Ovary (tissue), 9 donors: ENCODE measurements around the gene SH3GL2. TPM values are rescaled to one million over a fixed set of nuclear protein-coding genes. Genes with fewer than 3 reads are reported as not detected.

Source experiments
- DNase-seq, 5 donors: peaks; one replicate each; pipeline ENCODE4 v3.0.0-alpha.2; 2019 to 2020
- H3K27ac ChIP-seq, 2 donors: fragments of 200-600 bp; one replicate each; pipeline versions ENCODE4 v1.5.1 to v1.8.0; 2019 to 2022
- H3K27me3 ChIP-seq: fragments of 200-600 bp; one replicate; pipeline ENCODE4 v1.8.0; 2022
- H3K36me3 ChIP-seq: fragments of 200-600 bp; sonication (generic); one replicate; pipeline ENCODE4 v1.5.1; 2019
- H3K4me1 ChIP-seq: one replicate; pipeline ENCODE4 v1.8.1; 2013; ENCODE audit warnings: mild to moderate bottlenecking, moderate library complexity; ENCODE audit not compliant: insufficient read depth
- H3K4me3 ChIP-seq: fragments of 200-600 bp; sonication (generic); one replicate; pipeline ENCODE4 v1.5.1; 2017
- H3K9me3 ChIP-seq, 2 donors: fragments of 200-600 bp in 1 of 2; sonication (generic) in 1 of 2; one replicate each; pipeline versions ENCODE4 v1.5.1 to v1.8.1; 2013 to 2019; ENCODE audit warnings: mild to moderate bottlenecking in 1 of 2, moderate library complexity in 1 of 2
- EP300 ChIP-seq: sonication (generic); formaldehyde crosslinking; IDR thresholded peaks from one replicate; pipeline ENCODE4 v1.6.1; 2017; ENCODE audit warnings: antibody characterized with exemption
- POLR2A ChIP-seq: fragments of 450-650 bp; IDR thresholded peaks from one replicate; pipeline ENCODE4 v1.6.1; 2017; ENCODE audit warnings: antibody characterized with exemption, mild to moderate bottlenecking, moderate library complexity
- WGBS, 3 donors: extraction: QIAGEN DNeasy Blood & Tissue Kit in 1 of 3; methylation state at CpG; one replicate each; pipeline versions ENCODE4 v1.1.5 to v1.1.7; 2013 to 2017; 5-methylcytosine and 5-hydroxymethylcytosine counted together
- intact Hi-C, 4 donors: fragments of 100-400 bp; cut with DNase I; formaldehyde crosslinking; loops; one replicate each; pipeline versions ENCODE4 v1.11.0 to v1.15.1; 2022 to 2023
- polyA plus RNA-seq, 2 donors: library from polyadenylated mRNA; stranded (reverse); fragments of 200-250 nt in 1 of 2; fragments of 350-450 nt in 1 of 2; fragmentation: Illumina TruSeq in 1 of 2; extraction: RNeasy Lipid Tissue Mini Kit (QIAGEN cat#74804) in 1 of 2; gene quantifications; one replicate each; pipeline ENCODE4 v1.2.3, GENCODE V29; 2013 to 2014
- total RNA-seq, 7 donors: library from RNA; depleted of rRNA in 2 of 7; stranded (reverse); fragments of >200 nt in 2 of 7; fragmentation: NEBNext Ultra II Directional in 3 of 7; extraction: Animal tissue kit (Norgen Biotek cat#: 25700) in 3 of 7; gene quantifications; one replicate each; pipeline versions ENCODE4 v1.1.0 to v1.2.4, GENCODE V29; 2016 to 2023
- TF ChIP-seq, protein P1 (sequence below), 3 donors: fragments of 450-650 bp in 2 of 3; fragments of 200-600 bp in 1 of 3; IDR thresholded peaks; one replicate each; pipeline versions ENCODE4 v1.5.1 to v1.8.0; 2016 to 2022; ENCODE audit warnings: antibody characterized with exemption in 3 of 3, mild to moderate bottlenecking in 1 of 3
- donor health status: DM: no; HTN: no; CAD: no; lungs with moderate emphysema.
- donor health status: DM: no; HTN: no; CAD: no.
- donor health status: Bipolar disorder and iron deficiency.
- donor health status: DM: yes; HTN: yes; CAD: no.
- donor health status: DM: no; HTN: no; CAD: no.
- donor health status: DM: yes; HTN: yes; CAD: no.

Gene SH3GL2
- total and polyA plus RNA-seq, 9 donors, result 0.25 to 4.9 (median 0.98) TPM; not detected in 1

- DNase-seq, result no peak
- intact Hi-C loops, result no loop called here
- H3K27ac ChIP-seq, result no peak overlapping the region
- WGBS, 3 donors, result 54 to 64% (median 55%) methylated on average over 2 of the region's 2 CpGs
- H3K27me3 ChIP-seq, result no peaks in the 10 kb centered on the region
- H3K4me1 ChIP-seq, result no peaks in the 10 kb centered on the region
- TF ChIP-seq, protein P1, sequence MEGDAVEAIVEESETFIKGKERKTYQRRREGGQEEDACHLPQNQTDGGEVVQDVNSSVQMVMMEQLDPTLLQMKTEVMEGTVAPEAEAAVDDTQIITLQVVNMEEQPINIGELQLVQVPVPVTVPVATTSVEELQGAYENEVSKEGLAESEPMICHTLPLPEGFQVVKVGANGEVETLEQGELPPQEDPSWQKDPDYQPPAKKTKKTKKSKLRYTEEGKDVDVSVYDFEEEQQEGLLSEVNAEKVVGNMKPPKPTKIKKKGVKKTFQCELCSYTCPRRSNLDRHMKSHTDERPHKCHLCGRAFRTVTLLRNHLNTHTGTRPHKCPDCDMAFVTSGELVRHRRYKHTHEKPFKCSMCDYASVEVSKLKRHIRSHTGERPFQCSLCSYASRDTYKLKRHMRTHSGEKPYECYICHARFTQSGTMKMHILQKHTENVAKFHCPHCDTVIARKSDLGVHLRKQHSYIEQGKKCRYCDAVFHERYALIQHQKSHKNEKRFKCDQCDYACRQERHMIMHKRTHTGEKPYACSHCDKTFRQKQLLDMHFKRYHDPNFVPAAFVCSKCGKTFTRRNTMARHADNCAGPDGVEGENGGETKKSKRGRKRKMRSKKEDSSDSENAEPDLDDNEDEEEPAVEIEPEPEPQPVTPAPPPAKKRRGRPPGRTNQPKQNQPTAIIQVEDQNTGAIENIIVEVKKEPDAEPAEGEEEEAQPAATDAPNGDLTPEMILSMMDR (IDR thresholded peaks at IDR 0.05), result no peak
- TF ChIP-seq EP300 (no peak), POLR2A (no peak)
- no peaks in the 10 kb centered on the region for H3K9me3 ChIP-seq
- H3K36me3 ChIP-seq, result no peaks in the 10 kb centered on the region
- H3K4me3 ChIP-seq, result no peak overlapping the region
Observed at GRCh38 chr9:17706347-17706746, 127.5 kb downstream of the SH3GL2 start.

DNA sequence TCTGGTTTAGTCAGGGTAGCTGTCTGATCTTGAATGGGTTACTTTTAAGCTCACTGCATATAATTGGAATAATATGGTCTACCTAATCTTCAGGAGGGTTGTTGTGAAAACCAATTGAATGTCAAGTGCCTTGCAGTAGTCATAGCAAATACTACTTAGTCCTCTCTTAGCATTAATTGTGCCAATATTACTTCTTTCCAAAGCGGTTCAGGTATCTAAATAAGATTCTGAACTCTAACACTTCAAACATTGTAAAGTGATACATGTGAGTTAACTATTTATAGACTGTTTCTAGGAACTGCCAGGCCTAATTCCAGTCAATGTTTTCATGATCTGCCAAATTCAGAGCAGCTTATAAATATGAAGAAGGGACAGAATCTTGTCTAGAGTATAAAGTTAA, 140.2 kb downstream of the SH3GL2 start:
- Histone ChIP-seq H3K4me1 (no peaks in the 10 kb centered on the region), H3K27me3 (no peaks in the 10 kb centered on the region), H3K36me3 (no peaks in the 10 kb centered on the region), H3K27ac (no peak overlapping the region), H3K9me3 (no peaks in the 10 kb centered on the region), H3K4me3 (no peak overlapping the region)
- intact Hi-C loops, result no loop called here
- TF ChIP-seq, protein P1 (IDR thresholded peaks at IDR 0.05), result no peak
- TF ChIP-seq POLR2A (no peak), EP300 (no peak)
- 24 to 49% (median 30%) methylated on average over 1 of the region's 1 CpG for WGBS, 3 donors
- DNase-seq, result no peak

- H3K27me3 ChIP-seq, result no peaks in the 10 kb centered on the region
- TF ChIP-seq POLR2A (no peak), EP300 (no peak)
- TF ChIP-seq, protein P1 (IDR thresholded peaks at IDR 0.05), result no peak
- DNase-seq, result no peak
- WGBS, 3 donors, result 84 to 90% (median 88%) methylated on average over 3 of the region's 3 CpGs
- intact Hi-C loops, result no loop called here
- no peak overlapping the region for H3K4me3 ChIP-seq
- no peaks in the 10 kb centered on the region for H3K4me1 ChIP-seq
- H3K27ac ChIP-seq, result no peak overlapping the region
- H3K36me3 ChIP-seq, result no peaks in the 10 kb centered on the region
- no peaks in the 10 kb centered on the region for H3K9me3 ChIP-seq
Observed at GRCh38 chr9:17721954-17722353, 143.1 kb downstream of the SH3GL2 start.

DNA sequence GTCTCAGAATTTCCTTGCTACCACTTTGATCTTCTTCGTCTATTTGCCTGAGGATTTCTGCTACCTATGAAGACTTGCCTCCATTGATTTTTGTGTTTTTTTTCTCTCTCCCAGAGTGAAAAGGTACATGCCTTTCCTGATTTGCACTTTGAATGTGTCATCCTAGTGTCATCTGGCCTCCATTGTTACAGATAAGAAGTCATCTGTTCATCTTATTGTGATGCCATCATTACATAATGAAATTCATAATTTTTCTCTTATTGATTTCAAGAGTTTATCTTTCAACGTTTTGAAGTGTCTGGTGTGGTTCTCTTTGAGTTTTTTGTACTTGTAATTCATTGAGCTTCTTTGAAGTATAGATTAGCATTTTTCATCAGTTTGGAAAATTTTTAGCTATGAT, 144.8 kb downstream of the SH3GL2 start:
- H3K27ac ChIP-seq, result no peak overlapping the region
- 65 to 72% (median 71%) methylated on average over 2 of the region's 2 CpGs for WGBS, 3 donors
- H3K36me3 ChIP-seq, result no peaks in the 10 kb centered on the region
- no peaks in the 10 kb centered on the region for H3K27me3 ChIP-seq
- H3K9me3 ChIP-seq, result no peaks in the 10 kb centered on the region
- no peak overlapping the region for H3K4me3 ChIP-seq
- no peaks in the 10 kb centered on the region for H3K4me1 ChIP-seq
- intact Hi-C loops, result no loop called here
- DNase-seq, result no peak
- no peak for TF ChIP-seq EP300
- TF ChIP-seq POLR2A, result no peak
- TF ChIP-seq, protein P1 (IDR thresholded peaks at IDR 0.05), result no peak
